GM23248 (cell line): Measurements from ENCODE around the gene NACC1.

Source experiments
- EZH2 ChIP-seq: fragments of 200-600 bp; sonication (generic); IDR thresholded peaks from 2 replicates; pipeline ENCODE4 v1.6.1; 2018; ENCODE audit warnings: antibody characterized with exemption, mild to moderate bottlenecking; ENCODE audit not compliant: insufficient read depth, poor library complexity, severe bottlenecking
- EZH2phosphoT487 ChIP-seq: fragments of 200-600 bp; sonication (generic); IDR thresholded peaks from 2 replicates; pipeline ENCODE4 v1.6.1; 2018; ENCODE audit warnings: antibody characterized with exemption, moderate library complexity, mild to moderate bottlenecking, low read depth; ENCODE audit not compliant: insufficient read depth

GRCh38 chr19:13173139-13173737, 55.2 kb downstream of the NACC1 start:
- TF ChIP-seq EZH2phosphoT487 (no peak), EZH2 (no peak)
